ENCODE data around the gene MYL7. TPM values are rescaled to one million over a fixed set of nuclear protein-coding genes. Genes with fewer than 3 reads are reported as not detected.

MYL7 gene
- total and polyA plus RNA-seq, 2 of the 4 experiments (the other 2 are of a cell fraction), result 0.24 TPM; not detected in 1

- no peak overlapping the region for H4K91ac ChIP-seq (ENCODE audit: insufficient read depth, low read depth, low read length)
- H4K5ac ChIP-seq (ENCODE audit: low read depth, low read length), result no peak overlapping the region
- H3K23ac ChIP-seq (ENCODE audit: low read depth, low read length), result no peak overlapping the region
- no peak overlapping the region for H3K4me2 ChIP-seq (ENCODE audit: low read depth, low read length)
- no peak overlapping the region for H2BK20ac ChIP-seq (ENCODE audit: low read depth, low read length)
- H3K36me3 ChIP-seq (ENCODE audit: control insufficient read depth, insufficient read depth, low read length), result no peaks in the 10 kb centered on the region
- no TSS peak for BruUV-seq (replicated peaks)
- ChIA-PET CTCF (no interaction called here), POLR2A (ENCODE audit: unreplicated experiment) (no interaction called here)
- TF ChIP-seq, protein P1, sequence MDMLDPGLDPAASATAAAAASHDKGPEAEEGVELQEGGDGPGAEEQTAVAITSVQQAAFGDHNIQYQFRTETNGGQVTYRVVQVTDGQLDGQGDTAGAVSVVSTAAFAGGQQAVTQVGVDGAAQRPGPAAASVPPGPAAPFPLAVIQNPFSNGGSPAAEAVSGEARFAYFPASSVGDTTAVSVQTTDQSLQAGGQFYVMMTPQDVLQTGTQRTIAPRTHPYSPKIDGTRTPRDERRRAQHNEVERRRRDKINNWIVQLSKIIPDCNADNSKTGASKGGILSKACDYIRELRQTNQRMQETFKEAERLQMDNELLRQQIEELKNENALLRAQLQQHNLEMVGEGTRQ (IDR thresholded peaks at IDR 0.05; ENCODE audit: low read depth, low read length), result no peak
- TF ChIP-seq RFX5 (IDR thresholded peaks at IDR 0.05; ENCODE audit: low read depth, low read length) (no peak), ELK1 (IDR thresholded peaks at IDR 0.05; ENCODE audit: borderline replicate concordance, low read depth, low read length) (no peak), CTCF (conservative IDR thresholded peaks at IDR 0.05; ENCODE audit: low read depth, low read length) (no peak), POLR2A (IDR thresholded peaks at IDR 0.05; ENCODE audit: low read depth, low read length) (no peak), MXI1 (IDR thresholded peaks at IDR 0.05; ENCODE audit: borderline replicate concordance, low read depth, low read length) (no peak), MAFK (IDR thresholded peaks at IDR 0.05; ENCODE audit: low read depth, low read length) (no peak), CEBPB (IDR thresholded peaks at IDR 0.05; ENCODE audit: low read depth, low read length) (no peak)
- no peak overlapping the region for H3K4ac ChIP-seq (ENCODE audit: low read depth, low read length)
- H3K27me3 ChIP-seq (ENCODE audit: control insufficient read depth, insufficient read depth, low read length), result peaks cover 36% of the 10 kb centered on the region
- H3K27ac ChIP-seq (ENCODE audit: insufficient read depth, low read length), result no peak overlapping the region
- intact Hi-C loops (cut with micrococcal nuclease), result no loop called here
- no peak overlapping the region for H3K18ac ChIP-seq (ENCODE audit: low read depth, low read length)
- H3K9me1 ChIP-seq (ENCODE audit: insufficient read depth, low read length), result no peaks in the 10 kb centered on the region
- in situ Hi-C loops (cut with MboI; ENCODE audit: low sequenced_read_pairs), result no loop called here
- H3K4me3 ChIP-seq (ENCODE audit: insufficient read depth, low read depth, low read length), result no peak overlapping the region
- peaks cover 5% of the 10 kb centered on the region; the same call in 1 of the 2 replicates for H3K9me3 ChIP-seq (ENCODE audit: control insufficient read depth, insufficient read depth, low read length)
- H3K14ac ChIP-seq (replicated peaks; ENCODE audit: low read depth, low read length), result no peak overlapping the region
- H2BK5ac ChIP-seq (ENCODE audit: low read depth, low read length, poor library complexity, severe bottlenecking), result no peak overlapping the region
- H3K79me1 ChIP-seq (ENCODE audit: low read depth in 1 of 2, low read length in 2 of 2), result no peaks in the 10 kb centered on the region
- no peak for DNase-seq
- H3K9ac ChIP-seq (ENCODE audit: low read depth, low read length), result no peak overlapping the region
- H2AK9ac ChIP-seq (replicated peaks; ENCODE audit: low read depth, low read length, poor library complexity), result no peak overlapping the region
- H2BK120ac ChIP-seq (ENCODE audit: low read depth, low read length), result no peak overlapping the region
- H3K4me1 ChIP-seq (ENCODE audit: control insufficient read depth, insufficient read depth, low read length), result peaks cover 5% of the 10 kb centered on the region
- dilution Hi-C loops (cut with HindIII; ENCODE audit: low sequenced_read_pairs, unreplicated experiment), result no loop called here
- ATAC-seq (ENCODE audit: low read depth), result no peak
- no peak overlapping the region for H2AK5ac ChIP-seq (ENCODE audit: low read depth, low read length)
- no peak overlapping the region for H2AFZ ChIP-seq (replicated peaks; ENCODE audit: low read length, poor library complexity)
- no peak overlapping the region for H2BK15ac ChIP-seq (ENCODE audit: low read depth, low read length)
- no CpG with 5 or more reads among the region's 3 CpGs for WGBS, 2 experiments (ENCODE audit: extremely low coverage in 2 of 2, insufficient read length in 1 of 2)
- H4K20me1 ChIP-seq (ENCODE audit: insufficient read depth, low read length), result no peaks in the 10 kb centered on the region
- no peak overlapping the region for H3K56ac ChIP-seq (ENCODE audit: extremely low read depth, insufficient read depth, low read length)
- no peak overlapping the region for H4K8ac ChIP-seq (ENCODE audit: low read depth in 2 of 2, low read length in 2 of 2)
These were observed 34.6 kb upstream of the MYL7 start for GRCh38 chr7:44175730-44176129.
